Activated CD4-positive, alpha-beta memory T cell treated with anti-CD3 and anti-CD28 coated beads, Interleukin-2, amount 10 ng/mL, durations not matched to agents 7 days and 5 days (primary cell): ENCODE data around the gene MSRB2. TPM values are rescaled to one million over a fixed set of nuclear protein-coding genes. Genes with fewer than 3 reads are reported as not detected.
A peak's percentile ranks its signal among the peaks of the same experiment; 100 is the strongest.

Experiments used
- CTCF ChIA-PET: fragments of 350-600 bp; sonication (Branson Sonifier 250); formaldehyde crosslinking; loops from one replicate; lab custom pipeline; 2021; ENCODE audit warnings: antibody characterized with exemption, inconsistent platforms; lab: Charles Lee
- POLR2A ChIA-PET: fragments of 350-600 bp; sonication (Branson Sonifier 250); formaldehyde crosslinking; loops from one replicate; lab custom pipeline; 2021; ENCODE audit warnings: antibody characterized with exemption; lab: Charles Lee
- DNase-seq: peaks from one replicate; pipeline ENCODE4 v3.0.0-alpha.2; 2020
- H3K27ac Mint-ChIP-seq: one replicate; pipeline ENCODE4 v1.8.0; 2021; ENCODE audit warnings: mild to moderate bottlenecking, mixed read lengths
- H3K27me3 Mint-ChIP-seq: one replicate; pipeline ENCODE4 v1.8.0; 2021; ENCODE audit warnings: mixed read lengths
- H3K36me3 Mint-ChIP-seq: one replicate; pipeline ENCODE4 v1.8.0; 2021; ENCODE audit warnings: low read depth, mixed read lengths
- H3K4me1 Mint-ChIP-seq: one replicate; pipeline ENCODE4 v1.8.0; 2021; ENCODE audit warnings: mixed read lengths
- H3K4me3 Mint-ChIP-seq: one replicate; pipeline ENCODE4 v1.8.0; 2021; ENCODE audit warnings: mild to moderate bottlenecking, mixed read lengths
- H3K9me3 Mint-ChIP-seq: one replicate; pipeline ENCODE4 v1.8.0; 2021; ENCODE audit warnings: mixed read lengths
- total RNA-seq, 2 experiments: library from RNA; stranded (reverse); gene quantifications; one replicate each; pipeline ENCODE4 v1.2.3, GENCODE V29; 2021

MSRB2 gene
- total RNA-seq, 2 experiments from 2014 or later: 11.0 to 11.7 TPM

DNA sequence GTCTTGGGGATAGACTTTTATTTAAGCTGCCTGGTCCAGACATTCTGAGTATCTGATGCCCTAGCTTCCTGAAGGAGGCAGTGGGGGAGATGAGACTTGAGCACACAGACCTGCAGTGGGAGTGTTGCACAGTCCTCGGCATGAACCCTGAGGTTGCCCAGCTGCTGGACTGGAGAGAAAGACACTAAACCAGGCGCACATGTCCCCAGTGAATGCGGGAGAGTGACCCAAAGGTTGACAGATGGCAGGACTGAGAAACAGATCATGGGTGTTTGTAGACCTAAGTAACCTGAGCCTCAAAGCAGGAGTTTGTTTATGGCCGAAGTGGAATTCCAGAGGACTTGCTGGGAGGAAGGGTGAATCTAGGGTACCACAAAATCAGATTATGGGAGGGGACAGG lies 15.7 kb upstream of the MSRB2 start:
- DNase-seq: no peak
- no peaks in the 10 kb centered on the region for H3K36me3 Mint-ChIP-seq
- peaks cover 41% of the 10 kb centered on the region for H3K27me3 Mint-ChIP-seq
- H3K4me1 Mint-ChIP-seq: no peaks in the 10 kb centered on the region
- no peaks in the 10 kb centered on the region for H3K9me3 Mint-ChIP-seq
- H3K4me3 Mint-ChIP-seq: no peak overlapping the region
- H3K27ac Mint-ChIP-seq: no peak overlapping the region
- CTCF ChIA-PET: no interaction called here
- POLR2A ChIA-PET: no interaction called here

- no peak for DNase-seq
- ChIA-PET POLR2A (no interaction called here), CTCF (no interaction called here)
- no peaks in the 10 kb centered on the region for H3K36me3 Mint-ChIP-seq
- no peak overlapping the region for H3K27ac Mint-ChIP-seq
- H3K4me1 Mint-ChIP-seq: no peaks in the 10 kb centered on the region
- H3K9me3 Mint-ChIP-seq: no peaks in the 10 kb centered on the region
- peaks cover 43% of the 10 kb centered on the region for H3K27me3 Mint-ChIP-seq
- H3K4me3 Mint-ChIP-seq: no peak overlapping the region
These were observed 15.1 kb upstream of the MSRB2 start for GRCh38 chr10:23080262-23080661.

- Mint-ChIP-seq H3K4me1 (no peaks in the 10 kb centered on the region), H3K9me3 (no peaks in the 10 kb centered on the region), H3K27ac (no peak overlapping the region), H3K27me3 (peaks cover 45% of the 10 kb centered on the region), H3K36me3 (no peaks in the 10 kb centered on the region), H3K4me3 (no peak overlapping the region)
- CTCF ChIA-PET: no interaction called here
- DNase-seq: no peak
- POLR2A ChIA-PET: no interaction called here
These were observed 14.1 kb upstream of the MSRB2 start for GRCh38 chr10:23081221-23081750.

DNA sequence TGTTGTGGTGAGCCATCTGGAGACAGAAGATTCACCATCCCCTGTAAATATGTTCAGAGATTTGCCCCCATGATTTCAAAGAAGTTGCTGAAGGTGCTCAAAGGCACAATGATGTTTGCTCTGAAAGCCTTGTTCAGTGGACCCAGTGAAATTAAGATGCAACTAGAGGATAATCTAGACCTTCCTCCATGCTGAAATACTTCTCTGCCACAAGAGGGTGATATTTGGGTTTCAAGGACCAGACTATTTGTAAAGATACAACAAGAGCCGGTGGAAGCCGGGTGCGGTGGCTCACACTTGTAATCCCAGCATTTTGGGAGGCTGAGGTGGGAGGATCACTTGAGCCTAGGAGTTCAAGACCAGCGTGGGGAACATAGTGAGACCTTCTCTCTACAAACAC lies 13.5 kb upstream of the MSRB2 start:
- no peak overlapping the region for H3K27ac Mint-ChIP-seq
- H3K9me3 Mint-ChIP-seq: no peaks in the 10 kb centered on the region
- H3K4me3 Mint-ChIP-seq: no peak overlapping the region
- ChIA-PET POLR2A (no interaction called here), CTCF (no interaction called here)
- DNase-seq: no peak
- H3K27me3 Mint-ChIP-seq: peaks cover 46% of the 10 kb centered on the region
- no peaks in the 10 kb centered on the region for H3K4me1 Mint-ChIP-seq
- H3K36me3 Mint-ChIP-seq: no peaks in the 10 kb centered on the region

DNA sequence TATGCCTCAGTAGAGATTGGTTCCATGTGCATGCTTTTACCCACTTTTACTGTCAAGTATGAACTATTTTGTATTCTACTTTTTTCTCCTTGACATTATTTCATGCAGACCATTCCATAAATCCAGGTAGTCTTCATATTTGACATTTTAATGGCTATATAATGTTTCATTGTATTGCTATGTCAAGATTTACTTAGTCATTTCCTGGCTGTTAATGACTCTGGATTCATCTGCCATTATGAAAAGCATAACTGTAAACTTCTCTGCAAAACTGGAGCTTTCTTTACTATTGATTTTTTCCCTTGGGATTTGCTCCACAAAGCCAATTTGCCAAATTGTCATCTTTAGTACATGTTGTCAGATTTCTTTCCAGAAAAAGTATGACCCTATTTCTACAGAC lies 6.8 kb upstream of the MSRB2 start:
- H3K9me3 Mint-ChIP-seq: no peaks in the 10 kb centered on the region
- H3K4me3 Mint-ChIP-seq: no peak overlapping the region
- ChIA-PET POLR2A (no interaction called here), CTCF (no interaction called here)
- no peak for DNase-seq
- H3K27me3 Mint-ChIP-seq: peaks cover 27% of the 10 kb centered on the region
- no peaks in the 10 kb centered on the region for H3K4me1 Mint-ChIP-seq
- no peaks in the 10 kb centered on the region for H3K36me3 Mint-ChIP-seq
- H3K27ac Mint-ChIP-seq: no peak overlapping the region

GRCh38 chr10:23094786-23095403 lies 484 bp upstream of the MSRB2 start:
- POLR2A ChIA-PET: interaction anchor here (1.0 kb wide), 1 partner anchor 755 kb away, joined by 3 read pairs; no protein-coding TSS in a partner anchor
- peaks cover 18% of the 10 kb centered on the region for H3K27me3 Mint-ChIP-seq
- DNase-seq: no peak
- H3K27ac Mint-ChIP-seq: no peak overlapping the region
- CTCF ChIA-PET: interaction anchor here (0.6 kb wide), 1 partner anchor 595 kb away, joined by 3 read pairs; no protein-coding TSS in a partner anchor
- peaks cover 19% of the 10 kb centered on the region for H3K4me1 Mint-ChIP-seq
- H3K36me3 Mint-ChIP-seq: no peaks in the 10 kb centered on the region
- H3K4me3 Mint-ChIP-seq: peak overlapping the region; percentile 93
- H3K9me3 Mint-ChIP-seq: no peaks in the 10 kb centered on the region

DNA sequence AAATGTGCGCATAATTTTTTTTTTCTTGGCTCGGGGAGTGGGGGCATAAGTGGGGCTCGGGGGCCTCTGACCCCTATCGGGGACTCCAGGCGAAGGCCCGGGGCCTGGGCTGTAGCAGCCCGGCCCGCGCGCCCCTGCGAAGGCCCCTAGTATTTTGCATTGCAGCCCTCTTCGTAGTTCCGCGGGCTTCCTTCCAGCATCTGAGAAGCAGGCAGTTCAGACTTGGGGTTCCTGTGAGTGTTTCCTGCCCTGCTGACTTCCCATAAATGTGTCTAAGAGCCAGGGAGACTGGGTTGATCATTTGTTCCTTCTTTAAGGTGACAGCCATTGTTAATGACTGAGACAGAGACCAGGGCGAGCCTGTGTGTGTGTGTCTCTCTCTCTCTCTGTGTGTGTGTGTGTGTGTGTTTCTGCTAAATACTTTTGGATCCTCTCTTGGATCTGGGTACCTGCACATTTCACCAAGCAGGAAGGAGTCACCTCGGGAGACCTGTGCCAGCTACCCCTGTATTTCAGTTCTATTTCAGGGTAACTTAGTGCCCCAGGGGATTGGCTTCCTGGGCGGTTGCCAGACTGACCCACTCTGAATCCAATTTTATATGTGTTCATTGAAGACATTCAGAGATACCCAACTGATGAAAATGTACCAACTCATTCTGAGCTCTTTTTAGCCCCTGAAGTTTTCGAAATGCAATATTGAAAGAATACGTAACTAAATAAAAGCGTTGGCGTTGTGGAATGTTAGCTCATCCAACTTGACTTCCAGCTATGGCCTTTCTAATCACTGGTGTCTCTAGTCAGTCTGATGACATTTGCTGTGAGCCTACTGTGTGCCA lies 805 bp downstream of the MSRB2 start:
- Mint-ChIP-seq H3K9me3 (peaks cover 7% of the 10 kb centered on the region), H3K27me3 (peaks cover 18% of the 10 kb centered on the region), H3K36me3 (no peaks in the 10 kb centered on the region), H3K4me3 (peak overlapping the region; percentile 93), H3K27ac (peak overlapping the region; percentile 41), H3K4me1 (peaks cover 30% of the 10 kb centered on the region)
- ChIA-PET CTCF (no interaction called here), POLR2A (interaction anchor here (0.7 to 1.2 kb wide), 2 partner anchors 10 to 1092 kb away, joined by 3 to 4 read pairs; partner anchors contain the start of gene DNAJC1)
- peak; percentile 38 for DNase-seq

DNA sequence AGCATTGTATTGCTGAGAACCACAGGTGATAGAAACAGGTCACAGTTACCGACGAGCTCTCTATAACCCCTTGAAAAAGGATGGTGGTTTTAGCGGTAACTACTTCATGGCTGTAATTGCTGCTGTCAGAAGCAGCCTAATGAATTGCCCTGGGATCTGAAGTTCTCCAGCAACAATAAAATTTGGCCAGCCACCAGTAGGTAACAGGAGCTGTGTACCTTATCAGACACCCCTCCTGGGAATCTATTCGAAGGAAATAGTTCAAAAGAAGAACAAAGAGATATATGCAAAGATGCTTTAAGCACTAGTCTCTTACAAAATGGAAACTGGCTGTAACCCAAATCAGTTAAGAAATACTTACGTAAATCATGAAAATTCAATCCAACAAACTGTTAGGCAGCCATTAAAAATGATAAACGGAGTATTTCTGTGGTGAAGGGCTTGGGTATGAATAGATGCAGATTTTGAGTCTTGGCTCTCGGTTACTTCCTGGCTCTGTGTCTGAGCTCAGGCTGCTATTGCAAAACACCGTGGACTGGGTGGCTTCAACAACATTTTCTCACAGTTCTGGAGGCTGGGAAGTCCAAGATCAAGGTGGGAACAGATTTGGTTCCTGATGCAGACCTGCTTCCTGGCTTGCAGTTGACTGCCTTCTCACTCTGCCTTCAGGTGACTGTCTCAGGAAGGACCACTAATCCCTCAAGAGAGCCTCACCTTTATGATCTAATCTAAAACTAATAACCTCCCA lies 1.6 kb downstream of the MSRB2 start:
- POLR2A ChIA-PET: interaction anchor here (0.7 to 1.2 kb wide), 2 partner anchors 9 to 1093 kb away, joined by 3 to 4 read pairs; partner anchors contain the start of gene DNAJC1
- H3K4me3 Mint-ChIP-seq: peak overlapping the region; percentile 93
- H3K36me3 Mint-ChIP-seq: no peaks in the 10 kb centered on the region
- H3K9me3 Mint-ChIP-seq: peaks cover 7% of the 10 kb centered on the region
- peaks cover 30% of the 10 kb centered on the region for H3K4me1 Mint-ChIP-seq
- peaks cover 15% of the 10 kb centered on the region for H3K27me3 Mint-ChIP-seq
- DNase-seq: no peak
- CTCF ChIA-PET: no interaction called here
- H3K27ac Mint-ChIP-seq: no peak overlapping the region

- CTCF ChIA-PET: no interaction called here
- no peak overlapping the region for H3K27ac Mint-ChIP-seq
- no peak for DNase-seq
- no peak overlapping the region for H3K4me3 Mint-ChIP-seq
- peaks cover 30% of the 10 kb centered on the region for H3K4me1 Mint-ChIP-seq
- POLR2A ChIA-PET: no interaction called here
- peaks cover 7% of the 10 kb centered on the region for H3K9me3 Mint-ChIP-seq
- no peaks in the 10 kb centered on the region for H3K36me3 Mint-ChIP-seq
- peaks cover 4% of the 10 kb centered on the region for H3K27me3 Mint-ChIP-seq
These were observed 3.7 kb downstream of the MSRB2 start for GRCh38 chr10:23099079-23099478.

- CTCF ChIA-PET: interaction anchor here (0.5 kb wide), 1 partner anchor 867 kb away, joined by 3 read pairs; no protein-coding TSS in a partner anchor
- POLR2A ChIA-PET: no interaction called here
- Mint-ChIP-seq H3K4me1 (peaks cover 30% of the 10 kb centered on the region), H3K27me3 (peaks cover 2% of the 10 kb centered on the region), H3K9me3 (peaks cover 7% of the 10 kb centered on the region), H3K36me3 (peaks cover 6% of the 10 kb centered on the region), H3K4me3 (no peak overlapping the region), H3K27ac (no peak overlapping the region)
- no peak for DNase-seq
These were observed 4.4 kb downstream of the MSRB2 start for GRCh38 chr10:23099816-23100215.

- Mint-ChIP-seq H3K4me3 (no peak overlapping the region), H3K9me3 (peaks cover 7% of the 10 kb centered on the region), H3K4me1 (peaks cover 28% of the 10 kb centered on the region), H3K27ac (no peak overlapping the region), H3K27me3 (no peaks in the 10 kb centered on the region), H3K36me3 (peaks cover 6% of the 10 kb centered on the region)
- no peak for DNase-seq
- POLR2A ChIA-PET: no interaction called here
- CTCF ChIA-PET: no interaction called here
These were observed 5.1 kb downstream of the MSRB2 start for GRCh38 chr10:23100331-23101030.

DNA sequence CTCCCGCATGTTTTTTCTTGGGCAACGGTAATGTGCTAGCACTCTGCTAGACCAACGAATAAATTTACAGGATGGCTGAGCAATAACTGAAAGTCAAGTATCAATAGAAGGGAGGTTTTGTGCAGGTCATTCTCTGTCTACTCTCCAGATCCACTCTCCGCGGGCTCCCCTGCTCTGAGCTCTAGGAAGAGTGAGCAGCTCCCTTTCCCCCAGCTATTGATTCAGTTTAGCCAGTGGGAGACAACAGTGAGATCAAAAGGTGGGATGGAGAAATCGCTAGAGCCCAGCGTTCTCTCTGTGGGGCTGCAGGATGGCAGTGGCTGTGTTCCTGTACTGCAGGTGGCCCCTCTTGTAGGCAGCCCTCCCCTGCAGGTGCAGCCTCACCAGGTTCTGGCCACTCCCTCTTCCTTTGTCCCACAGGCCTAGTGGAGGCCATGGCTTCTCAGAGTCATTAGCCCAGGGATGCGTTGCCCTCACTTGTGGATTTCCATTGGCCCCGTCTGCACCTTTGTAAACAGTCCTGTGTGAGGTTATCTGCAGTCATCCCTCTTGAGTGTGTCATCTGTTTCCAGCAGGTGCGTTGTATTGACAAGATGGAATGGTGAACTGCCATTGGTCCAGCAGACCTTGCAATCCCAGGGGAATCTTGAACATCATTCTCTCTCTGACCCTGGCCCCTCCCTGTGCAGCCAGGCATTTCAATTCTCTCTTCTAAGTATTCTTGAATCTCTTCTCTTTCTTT lies 11.1 kb downstream of the MSRB2 start:
- no peak for DNase-seq
- H3K27me3 Mint-ChIP-seq: no peaks in the 10 kb centered on the region
- H3K4me1 Mint-ChIP-seq: no peaks in the 10 kb centered on the region
- no peaks in the 10 kb centered on the region for H3K9me3 Mint-ChIP-seq
- ChIA-PET CTCF (no interaction called here), POLR2A (interaction anchor here (1.6 kb wide), 1 partner anchor 10 kb away, joined by 4 read pairs; no protein-coding TSS in a partner anchor)
- H3K4me3 Mint-ChIP-seq: no peak overlapping the region
- peaks cover 6% of the 10 kb centered on the region for H3K36me3 Mint-ChIP-seq
- H3K27ac Mint-ChIP-seq: no peak overlapping the region
